ENCODE results near the gene KLHDC3. TPM values are rescaled to one million over a fixed set of nuclear protein-coding genes. Genes with fewer than 3 reads are reported as not detected.

KLHDC3 gene
- total RNA-seq, 4 donors from 2014 or later = 66.5 to 164 (median 119) TPM

DNA sequence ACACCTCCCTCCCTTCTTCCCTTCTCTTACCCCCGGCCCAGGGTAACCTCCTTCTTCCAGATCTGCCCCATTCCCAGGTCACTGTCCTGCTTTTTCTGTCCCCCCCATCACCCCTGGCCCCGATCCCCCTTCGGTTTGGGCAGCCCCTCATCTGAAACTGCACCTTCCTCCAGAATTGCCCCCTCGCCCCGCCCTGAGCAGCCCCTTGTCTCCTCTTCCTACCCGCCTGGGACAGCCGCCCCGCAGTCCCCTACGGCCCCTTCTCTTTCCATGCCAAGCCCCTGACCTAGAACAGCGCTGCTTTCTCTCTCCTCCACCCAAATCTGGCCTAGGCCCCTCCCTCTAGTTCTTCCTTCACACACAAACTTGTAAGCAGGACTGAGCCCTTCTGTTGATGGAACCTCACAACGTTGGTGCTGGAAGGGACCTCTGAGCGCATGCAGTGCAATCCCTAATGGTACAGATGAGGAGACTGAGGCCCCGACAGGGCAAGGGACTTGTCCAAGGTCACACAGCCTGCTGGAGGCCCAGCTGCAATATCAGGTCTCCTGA, 29.0 kb upstream of the KLHDC3 start:
- Histone ChIP-seq H3K27me3 (no peaks in the 10 kb centered on the region), H3K9me3 (no peaks in the 10 kb centered on the region), H3K27ac (peak overlapping the region; percentile 85 to 95 (median 90)), H3K36me3 (peaks cover 0 to 11% of the 10 kb centered on the region in 2 donors), H3K4me3 (peak overlapping the region; percentile 83 to 89 (median 86)), H3K4me1 (peaks cover 34 to 41% of the 10 kb centered on the region in 2 donors)
- TF ChIP-seq POLR2A (IDR thresholded peaks at IDR 0.05) = no peak
- TF ChIP-seq, protein P1, sequence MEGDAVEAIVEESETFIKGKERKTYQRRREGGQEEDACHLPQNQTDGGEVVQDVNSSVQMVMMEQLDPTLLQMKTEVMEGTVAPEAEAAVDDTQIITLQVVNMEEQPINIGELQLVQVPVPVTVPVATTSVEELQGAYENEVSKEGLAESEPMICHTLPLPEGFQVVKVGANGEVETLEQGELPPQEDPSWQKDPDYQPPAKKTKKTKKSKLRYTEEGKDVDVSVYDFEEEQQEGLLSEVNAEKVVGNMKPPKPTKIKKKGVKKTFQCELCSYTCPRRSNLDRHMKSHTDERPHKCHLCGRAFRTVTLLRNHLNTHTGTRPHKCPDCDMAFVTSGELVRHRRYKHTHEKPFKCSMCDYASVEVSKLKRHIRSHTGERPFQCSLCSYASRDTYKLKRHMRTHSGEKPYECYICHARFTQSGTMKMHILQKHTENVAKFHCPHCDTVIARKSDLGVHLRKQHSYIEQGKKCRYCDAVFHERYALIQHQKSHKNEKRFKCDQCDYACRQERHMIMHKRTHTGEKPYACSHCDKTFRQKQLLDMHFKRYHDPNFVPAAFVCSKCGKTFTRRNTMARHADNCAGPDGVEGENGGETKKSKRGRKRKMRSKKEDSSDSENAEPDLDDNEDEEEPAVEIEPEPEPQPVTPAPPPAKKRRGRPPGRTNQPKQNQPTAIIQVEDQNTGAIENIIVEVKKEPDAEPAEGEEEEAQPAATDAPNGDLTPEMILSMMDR (IDR thresholded peaks at IDR 0.05 in 4 of 5, conservative IDR thresholded peaks at IDR 0.05 in 1 of 5) = no peak
- intact Hi-C loops (cut with DNase I; ENCODE audit: low total_unique reads) = loop anchor here (2.0 kb wide), 3 partner anchors 28 to 70 kb away; partner anchors contain the start of genes CNPY3 and MEA1
- no peak for DNase-seq
- in situ Hi-C loops (cut with MboI; ENCODE audit: low sequenced_read_pairs in 4 of 4) = no loop called here
- ATAC-seq = peak; percentile 3 to 5

DNA sequence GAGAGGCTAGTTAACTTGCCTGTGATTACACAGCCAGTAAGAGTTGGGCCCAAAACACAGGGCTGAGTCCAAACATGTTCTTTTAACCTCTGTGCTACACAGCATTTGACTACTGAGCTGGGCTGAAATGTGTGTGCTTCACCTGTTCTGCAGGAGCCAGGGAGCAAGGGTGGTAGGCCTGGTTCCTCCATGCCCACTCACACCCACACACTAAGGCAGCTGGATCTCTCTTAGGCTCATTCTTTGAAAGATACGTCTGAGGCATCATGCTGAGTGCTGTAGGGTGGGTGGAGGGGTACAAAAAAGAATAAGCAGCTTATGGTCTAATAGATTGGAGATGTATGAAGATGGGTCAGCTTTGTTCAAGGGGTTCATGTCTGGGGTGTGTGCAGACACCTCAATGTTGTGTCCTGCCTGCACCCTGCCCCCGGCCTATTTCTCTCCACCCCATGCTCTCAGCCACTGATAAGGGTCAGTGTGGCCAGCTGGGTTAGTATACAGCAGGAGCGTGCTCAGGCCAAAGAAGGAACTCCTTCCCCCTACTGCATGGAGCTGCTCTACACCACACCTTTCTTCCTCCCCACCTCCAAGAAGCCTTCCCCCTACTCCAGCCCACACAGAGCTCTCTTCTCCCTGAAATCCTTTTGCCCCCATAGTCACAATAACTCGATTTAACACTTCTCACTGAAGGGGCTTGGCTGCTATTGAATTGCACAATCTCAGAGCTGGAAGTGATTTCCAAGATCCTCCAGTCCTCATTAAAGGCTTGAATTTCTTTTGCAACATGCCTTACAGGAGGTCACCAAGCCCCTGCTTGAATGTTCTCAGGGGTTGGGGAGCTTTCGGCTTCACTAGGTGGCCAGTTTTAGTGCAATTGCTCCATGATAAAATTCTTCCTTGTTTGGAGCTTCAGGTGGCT, 26.3 kb upstream of the KLHDC3 start:
- ATAC-seq (no peak), DNase-seq (no peak)
- intact Hi-C loops (cut with DNase I; ENCODE audit: low total_unique reads) (no loop called here), in situ Hi-C loops (cut with MboI; ENCODE audit: low sequenced_read_pairs in 4 of 4) (no loop called here)
- TF ChIP-seq, protein P1 (IDR thresholded peaks at IDR 0.05 in 4 of 5, conservative IDR thresholded peaks at IDR 0.05 in 1 of 5) = no peak
- no peak for TF ChIP-seq POLR2A (IDR thresholded peaks at IDR 0.05)
- peaks cover 0 to 14% of the 10 kb centered on the region in 2 donors for H3K36me3 ChIP-seq
- no peaks in the 10 kb centered on the region for H3K27me3 ChIP-seq
- no peak overlapping the region for H3K4me3 ChIP-seq
- H3K9me3 ChIP-seq = no peaks in the 10 kb centered on the region
- H3K27ac ChIP-seq = no peak overlapping the region
- H3K4me1 ChIP-seq = peaks cover 34 to 41% of the 10 kb centered on the region in 2 donors

DNA sequence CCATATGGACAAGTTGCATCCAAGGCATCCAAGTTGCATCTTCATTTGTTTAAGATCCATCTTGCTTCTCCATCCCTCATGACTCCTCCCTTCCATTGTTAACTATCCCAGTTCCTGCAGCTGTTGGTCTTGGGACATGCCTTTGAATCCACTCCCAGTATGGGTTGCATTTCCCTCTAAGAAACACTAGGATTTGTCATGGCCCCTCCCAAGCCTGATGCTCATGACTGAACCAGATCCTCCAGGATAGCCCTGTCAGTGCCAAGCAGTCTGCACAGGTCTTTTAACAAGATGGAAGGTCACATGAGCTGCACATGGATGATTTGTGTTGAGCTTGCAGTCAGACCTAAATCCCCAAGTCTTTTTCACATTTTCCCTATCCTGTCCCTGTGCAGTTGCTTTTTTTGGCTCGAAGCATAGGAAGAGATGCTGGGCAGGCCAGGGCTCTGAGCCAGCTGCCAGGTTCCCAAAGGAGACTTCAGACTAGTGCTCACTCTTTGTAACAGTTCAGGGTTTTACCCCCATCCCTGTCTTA, 25.5 kb upstream of the KLHDC3 start:
- TF ChIP-seq, protein P1 (IDR thresholded peaks at IDR 0.05 in 4 of 5, conservative IDR thresholded peaks at IDR 0.05 in 1 of 5) = no peak
- TF ChIP-seq POLR2A (IDR thresholded peaks at IDR 0.05) = no peak
- peaks cover 34 to 41% of the 10 kb centered on the region in 2 donors for H3K4me1 ChIP-seq
- DNase-seq (peak in 1 of 2 donors; percentile 31), ATAC-seq (no peak)
- H3K27ac ChIP-seq = no peak overlapping the region
- in situ Hi-C loops (cut with MboI; ENCODE audit: low sequenced_read_pairs in 4 of 4) (no loop called here), intact Hi-C loops (cut with DNase I; ENCODE audit: low total_unique reads) (no loop called here)
- H3K9me3 ChIP-seq = no peaks in the 10 kb centered on the region
- no peak overlapping the region for H3K4me3 ChIP-seq
- H3K27me3 ChIP-seq = no peaks in the 10 kb centered on the region
- H3K36me3 ChIP-seq = peaks cover 0 to 14% of the 10 kb centered on the region in 2 donors

DNA sequence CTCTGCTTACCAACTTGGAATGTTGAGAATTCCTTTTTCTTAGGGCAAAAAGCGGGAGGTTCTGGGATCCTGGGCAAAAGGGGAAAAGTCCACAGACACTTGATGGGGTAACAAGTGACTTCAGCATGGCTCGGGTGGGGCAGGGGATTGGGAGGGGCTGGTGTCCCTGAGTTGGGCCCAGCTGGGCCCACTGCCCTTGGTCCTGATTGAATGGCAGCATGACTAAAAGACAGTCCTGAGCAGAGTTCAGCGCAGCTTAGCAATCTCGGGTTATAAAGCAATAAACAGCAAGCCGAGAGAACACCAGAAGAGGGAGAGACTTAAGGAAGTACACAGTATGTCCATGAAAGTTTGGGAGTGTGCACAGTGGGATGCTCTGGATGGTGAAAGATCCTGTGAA, 24.1 kb upstream of the KLHDC3 start:
- Histone ChIP-seq H3K4me1 (peaks cover 30 to 34% of the 10 kb centered on the region in 2 donors), H3K27ac (no peak overlapping the region), H3K4me3 (no peak overlapping the region), H3K36me3 (peaks cover 0 to 17% of the 10 kb centered on the region in 2 donors), H3K9me3 (no peaks in the 10 kb centered on the region), H3K27me3 (no peaks in the 10 kb centered on the region)
- no peak for DNase-seq
- no peak for ATAC-seq
- intact Hi-C loops (cut with DNase I; ENCODE audit: low total_unique reads) = no loop called here
- TF ChIP-seq, protein P1 (IDR thresholded peaks at IDR 0.05 in 4 of 5, conservative IDR thresholded peaks at IDR 0.05 in 1 of 5) = no peak
- TF ChIP-seq POLR2A (IDR thresholded peaks at IDR 0.05) = no peak
- in situ Hi-C loops (cut with MboI; ENCODE audit: low sequenced_read_pairs in 4 of 4) = no loop called here

Measured in gastrocnemius medialis (tissue), 4 donors.